ENCODE data around the gene PROSER2.

PROSER2 gene

GRCh38 chr10:11898033-11898371 lies 74.8 kb downstream of the PROSER2 start:
- no peak for ATAC-seq
- TF ChIP-seq TSHZ2 (CRISPR knock-in tag; IDR thresholded peaks at IDR 0.05) (no peak), BACH2 (CRISPR knock-in tag; IDR thresholded peaks at IDR 0.05; ENCODE audit: borderline replicate concordance) (no peak), CSRNP3 (CRISPR knock-in tag; IDR thresholded peaks at IDR 0.05) (no peak), POU6F1 (CRISPR knock-in tag; IDR thresholded peaks at IDR 0.05; ENCODE audit: borderline replicate concordance, low read depth) (no peak), ISL1 (CRISPR knock-in tag; IDR thresholded peaks at IDR 0.05) (no peak), TCF4 (CRISPR knock-in tag; IDR thresholded peaks at IDR 0.05; ENCODE audit: borderline replicate concordance) (no peak), ZNF8 (CRISPR knock-in tag; IDR thresholded peaks at IDR 0.05) (no peak), PATZ1 (CRISPR knock-in tag; IDR thresholded peaks at IDR 0.05; ENCODE audit: borderline replicate concordance) (no peak), ZNF565 (CRISPR knock-in tag; conservative IDR thresholded peaks at IDR 0.05; ENCODE audit: low read depth) (no peak), PPARA (CRISPR knock-in tag; IDR thresholded peaks at IDR 0.05; ENCODE audit: borderline replicate concordance) (no peak), ESRRG (CRISPR knock-in tag; IDR thresholded peaks at IDR 0.05) (no peak), TOX (CRISPR knock-in tag; IDR thresholded peaks at IDR 0.05; ENCODE audit: borderline replicate concordance) (no peak), ZC3H10 (CRISPR knock-in tag; IDR thresholded peaks at IDR 0.05) (no peak), CREB5 (CRISPR knock-in tag; IDR thresholded peaks at IDR 0.05; ENCODE audit: low read depth) (no peak), CSDC2 (CRISPR knock-in tag; IDR thresholded peaks at IDR 0.05) (no peak), RARB (CRISPR knock-in tag; IDR thresholded peaks at IDR 0.05) (no peak), ZNF70 (CRISPR knock-in tag; IDR thresholded peaks at IDR 0.05) (no peak), GLIS3 (CRISPR knock-in tag; IDR thresholded peaks at IDR 0.05) (no peak), ZFP30 (CRISPR knock-in tag; IDR thresholded peaks at IDR 0.05) (no peak), ARNTL (CRISPR knock-in tag; IDR thresholded peaks at IDR 0.05; ENCODE audit: borderline replicate concordance, low read depth) (no peak)

- TF ChIP-seq ZC3H10 (CRISPR knock-in tag; IDR thresholded peaks at IDR 0.05) (no peak), ZNF70 (CRISPR knock-in tag; IDR thresholded peaks at IDR 0.05) (no peak), GLIS3 (CRISPR knock-in tag; IDR thresholded peaks at IDR 0.05) (no peak), TSHZ2 (CRISPR knock-in tag; IDR thresholded peaks at IDR 0.05) (no peak), PATZ1 (CRISPR knock-in tag; IDR thresholded peaks at IDR 0.05; ENCODE audit: borderline replicate concordance) (no peak), CREB5 (CRISPR knock-in tag; IDR thresholded peaks at IDR 0.05; ENCODE audit: low read depth) (no peak), RARB (CRISPR knock-in tag; IDR thresholded peaks at IDR 0.05) (no peak), CSDC2 (CRISPR knock-in tag; IDR thresholded peaks at IDR 0.05) (no peak), ZNF565 (CRISPR knock-in tag; conservative IDR thresholded peaks at IDR 0.05; ENCODE audit: low read depth) (no peak), ARNTL (CRISPR knock-in tag; IDR thresholded peaks at IDR 0.05; ENCODE audit: borderline replicate concordance, low read depth) (no peak), ESRRG (CRISPR knock-in tag; IDR thresholded peaks at IDR 0.05) (no peak), TOX (CRISPR knock-in tag; IDR thresholded peaks at IDR 0.05; ENCODE audit: borderline replicate concordance) (no peak), TCF4 (CRISPR knock-in tag; IDR thresholded peaks at IDR 0.05; ENCODE audit: borderline replicate concordance) (no peak), ZNF8 (CRISPR knock-in tag; IDR thresholded peaks at IDR 0.05) (no peak)
- peak; percentile 17; the same call in 1 of the 3 replicates for ATAC-seq
Observed at GRCh38 chr10:11898372-11899066, 75.4 kb downstream of the PROSER2 start.
